HepG2 (cell line): ENCODE data around the gene NDFIP2. TPM values are rescaled to one million over a fixed set of nuclear protein-coding genes. Genes with fewer than 3 reads are reported as not detected.

Source experiments
- ATAC-seq: fragments of 200-7000 bp; cut with Tn5 transposase; 3 replicates; pipeline ENCODE4 v1.9.1; 2020; ENCODE audit warnings: mild to moderate bottlenecking, moderate library complexity
- BruUV-seq: library from RNA; stranded (reverse); fragments of 400-500 nt; replicated peaks from 2 replicates; lab custom pipeline; 2021; lab: Mats Ljungman, UMichigan
- CTCF ChIA-PET: fragments of 300-600 bp; formaldehyde crosslinking; extraction: SDS; loops from one replicate; lab custom pipeline; 2021; ENCODE audit warnings: low total read pairs, inconsistent platforms, low intra/inter-chr PET ratio; lab: Yijun Ruan, JAX
- POLR2A ChIA-PET: fragments of 350-600 bp; sonication (Branson Sonifier 250); formaldehyde crosslinking; loops from one replicate; lab custom pipeline; 2020; ENCODE audit warnings: antibody characterized with exemption, inconsistent platforms; lab: Yijun Ruan, JAX
- DNase-seq: peaks from one replicate; pipeline ENCODE4 v3.0.0-alpha.2; 2015; ENCODE audit warnings: low spot score
- FAIRE-seq: peaks from 3 replicates; lab custom pipeline; 2011; peaks lifted over from hg19 to GRCh38; lab: Jason Lieb, UNC
- H2AFZ ChIP-seq: one replicate; pipeline ENCODE4 v1.6.1; 2011; ENCODE audit warnings: low read length, inconsistent platforms
- H3K27ac ChIP-seq: fragments of 300-600 bp; 3 replicates; pipeline ENCODE4 v1.8.0; 2011; ENCODE audit warnings: mixed run types, mild to moderate bottlenecking, mixed read lengths, low read length, inconsistent platforms; ENCODE audit not compliant: insufficient read depth; ENCODE audit errors: extremely low read length
- H3K27me3 ChIP-seq, 2 experiments: fragments of 200-600 bp in 1 of 2; 2 replicates in 1 of 2; 3 replicates in 1 of 2; pipeline versions ENCODE4 v1.6.0 to v1.8.0; 2011; ENCODE audit warnings: low read length in 2 of 2, mild to moderate bottlenecking in 2 of 2, moderate library complexity in 2 of 2, inconsistent platforms in 1 of 2; ENCODE audit not compliant: insufficient read depth in 2 of 2, control insufficient read depth in 1 of 2
- H3K36me3 ChIP-seq, 2 experiments: fragments of 200-600 bp in 1 of 2; replicated peaks in 1 of 2; 2 replicates in 1 of 2; 3 replicates in 1 of 2; pipeline versions ENCODE4 v1.5.1 to v1.8.0; 2011; ENCODE audit warnings: low read length in 2 of 2, inconsistent platforms in 1 of 2; ENCODE audit not compliant: insufficient read depth in 2 of 2, control insufficient read depth in 1 of 2
- H3K4me1 ChIP-seq: 2 replicates; pipeline ENCODE4 v1.5.1; 2012; ENCODE audit warnings: low read length, inconsistent platforms; ENCODE audit not compliant: insufficient read depth
- H3K4me2 ChIP-seq: 2 replicates; pipeline ENCODE4 v1.6.0; 2011; ENCODE audit warnings: low read depth, low read length, inconsistent platforms
- H3K4me3 ChIP-seq, 3 experiments: fragments of 200-600 bp in 1 of 3; sonication (generic), shearing (Covaris generic) in 1 of 3; replicated peaks in 1 of 3; 2 replicates each; pipeline ENCODE4 v1.5.1; 2011 to 2016; ENCODE audit warnings: low read length in 3 of 3, inconsistent platforms in 2 of 3, low read depth in 2 of 3, mild to moderate bottlenecking in 2 of 3, control low read depth in 1 of 3, mixed read lengths in 1 of 3; ENCODE audit not compliant: insufficient read depth in 1 of 3
- H3K79me2 ChIP-seq: one replicate; pipeline ENCODE4 v1.6.1; 2011; ENCODE audit warnings: low read length, inconsistent platforms; ENCODE audit not compliant: insufficient read depth
- H3K9ac ChIP-seq: 2 replicates; pipeline ENCODE4 v1.6.0; 2011; ENCODE audit warnings: mild to moderate bottlenecking, low read depth, low read length, inconsistent platforms; ENCODE audit not compliant: insufficient read depth
- H3K9me3 ChIP-seq: 2 replicates; pipeline ENCODE4 v1.5.1; 2012; ENCODE audit warnings: mild to moderate bottlenecking, low read length
- H4K20me1 ChIP-seq: 2 replicates; pipeline ENCODE4 v1.6.0; 2011; ENCODE audit warnings: inconsistent platforms, mild to moderate bottlenecking, low read length, moderate library complexity; ENCODE audit not compliant: insufficient read depth
- AKAP8 ChIP-seq: sonication (generic); formaldehyde crosslinking; IDR thresholded peaks from 2 replicates; pipeline ENCODE4 v1.5.1; 2020; ENCODE audit warnings: mild to moderate bottlenecking, missing genetic modification reagents
- ATF1 ChIP-seq: IDR thresholded peaks from 2 replicates; pipeline ENCODE4 v1.6.1; 2016; ENCODE audit warnings: mild to moderate bottlenecking, control low read depth
- CBFB ChIP-seq: sonication (generic); formaldehyde crosslinking; IDR thresholded peaks from 2 replicates; pipeline ENCODE4 v1.4.0; 2020; ENCODE audit warnings: missing genetic modification reagents
- CHD2 ChIP-seq: IDR thresholded peaks from 2 replicates; pipeline ENCODE4 v1.6.1; 2011; ENCODE audit warnings: low read depth, low read length, improper control_type of control experiment
- DNMT3B ChIP-seq: conservative IDR thresholded peaks from 2 replicates; pipeline ENCODE4 v1.6.1; 2016; ENCODE audit warnings: missing biosample characterization, control low read depth
- FOSL1 ChIP-seq: sonication (generic); formaldehyde crosslinking; IDR thresholded peaks from 2 replicates; pipeline ENCODE4 v1.9.0; 2021; ENCODE audit warnings: missing genetic modification reagents, borderline replicate concordance
- FOXJ3 ChIP-seq: sonication (generic); formaldehyde crosslinking; IDR thresholded peaks from 2 replicates; pipeline ENCODE4 v1.4.0; 2020; ENCODE audit warnings: missing genetic modification reagents, mild to moderate bottlenecking, borderline replicate concordance
- IRF2 ChIP-seq: IDR thresholded peaks from 2 replicates; pipeline ENCODE4 v1.6.1; 2018; ENCODE audit warnings: missing genetic modification reagents, missing compliant biosample characterization
- LCORL ChIP-seq, 2 experiments: fragments of 450-650 bp in 1 of 2; sonication (generic) in 1 of 2; formaldehyde crosslinking in 1 of 2; IDR thresholded peaks; 2 replicates each; pipeline versions ENCODE4 v1.5.0 to v1.6.1; 2017 to 2020; ENCODE audit warnings: antibody characterized with exemption in 1 of 2, missing genetic modification reagents in 1 of 2
- NFE2L1 ChIP-seq: sonication (generic); formaldehyde crosslinking; IDR thresholded peaks from 2 replicates; pipeline ENCODE4 v1.4.0; 2020; ENCODE audit warnings: missing genetic modification reagents, mild to moderate bottlenecking, borderline replicate concordance
- NFYB ChIP-seq: sonication (generic); formaldehyde crosslinking; IDR thresholded peaks from 2 replicates; pipeline ENCODE4 v1.4.0; 2020; ENCODE audit warnings: missing genetic modification reagents
- REPIN1 ChIP-seq: sonication (generic); formaldehyde crosslinking; IDR thresholded peaks from 2 replicates; pipeline ENCODE4 v1.8.0; 2022; ENCODE audit warnings: missing genetic modification reagents, low read depth, mild to moderate bottlenecking, borderline replicate concordance
- RFX1 ChIP-seq: fragments of 450-650 bp; IDR thresholded peaks from 2 replicates; pipeline ENCODE4 v1.6.1; 2017
- SMAD9 ChIP-seq: sonication (generic); formaldehyde crosslinking; IDR thresholded peaks from 2 replicates; pipeline ENCODE4 v1.5.1; 2020; ENCODE audit warnings: mild to moderate bottlenecking, missing genetic modification reagents
- SNAPC2 ChIP-seq: sonication (generic); formaldehyde crosslinking; IDR thresholded peaks from 2 replicates; pipeline ENCODE4 v1.8.1; 2022; ENCODE audit warnings: mild to moderate bottlenecking, missing genetic modification reagents
- ZNF510 ChIP-seq: sonication (generic); formaldehyde crosslinking; IDR thresholded peaks from 2 replicates; pipeline ENCODE4 v1.4.0; 2020; ENCODE audit warnings: low read depth, mild to moderate bottlenecking, missing genetic modification reagents
- ZNF780A ChIP-seq: sonication (generic); formaldehyde crosslinking; IDR thresholded peaks from 2 replicates; pipeline ENCODE4 v1.8.0; 2022; ENCODE audit warnings: mild to moderate bottlenecking, missing genetic modification reagents, moderate library complexity
- WGBS: methylation state at CpG from one replicate; pipeline ENCODE4 v1.1.6; 2017; ENCODE audit warnings: low lambda C conversion rate; 5-methylcytosine and 5-hydroxymethylcytosine counted together
- in situ Hi-C: cut with HindIII; loops from 2 replicates; pipeline ENCODE4 v1.10.0; 2017; ENCODE audit warnings: low pct_unique_long_range_greater_than_20kb; ENCODE audit not compliant: extremely low pct_ligation_motif_present
- intact Hi-C: fragments of 100-400 bp; cut with micrococcal nuclease; formaldehyde crosslinking; loops from one replicate; pipeline ENCODE4 v1.10.0; 2022; ENCODE audit not compliant: unreplicated experiment
- polyA plus RNA-seq, 8 experiments: library from polyadenylated mRNA; depleted of rRNA in 3 of 8; stranded (reverse) in 7 of 8; unstranded in 1 of 8; fragments of >200 nt; fragmentation: Illumina TruSeq in 4 of 8; extraction: Trizol in 4 of 8; gene quantifications; 2 replicates each; pipeline versions ENCODE4 v1.2.1 to v1.2.3, GENCODE V29; 2011 to 2016; ENCODE audit warnings: low read depth in 4 of 8, missing spikeins in 1 of 8, mixed read lengths in 1 of 8; ENCODE audit not compliant: insufficient read depth in 1 of 8
- total RNA-seq, 5 experiments: library from RNA; depleted of rRNA; stranded (reverse); fragments of >200 nt; fragmentation: Illumina TruSeq; extraction: Trizol; gene quantifications; 2 replicates each; pipeline ENCODE4 v1.2.3, GENCODE V29; 2016; ENCODE audit warnings: low read depth in 1 of 5
- TF ChIP-seq, protein P1 (sequence below): sonication (generic); formaldehyde crosslinking; IDR thresholded peaks from 2 replicates; pipeline ENCODE4 v1.8.1; 2023; ENCODE audit warnings: missing genetic modification reagents, inconsistent platforms, borderline replicate concordance
- TF ChIP-seq, protein P2 (sequence below), 2 experiments: IDR thresholded peaks; 2 replicates each; pipeline ENCODE4 v1.6.1; 2011 to 2012; ENCODE audit warnings: low read length in 2 of 2, borderline replicate concordance in 1 of 2, low read depth in 1 of 2, mild to moderate bottlenecking in 1 of 2, moderate library complexity in 1 of 2
- TF ChIP-seq, protein P3 (sequence below): sonication (generic); formaldehyde crosslinking; IDR thresholded peaks from 2 replicates; pipeline ENCODE4 v1.4.0; 2020; ENCODE audit warnings: missing genetic modification reagents

The NDFIP2 gene
- total and polyA plus RNA-seq, 2 of the 13 experiments (the other 11 are each of a cell fraction or from before 2014, with no cell fraction given), result 23.2 to 32.0 TPM

DNA sequence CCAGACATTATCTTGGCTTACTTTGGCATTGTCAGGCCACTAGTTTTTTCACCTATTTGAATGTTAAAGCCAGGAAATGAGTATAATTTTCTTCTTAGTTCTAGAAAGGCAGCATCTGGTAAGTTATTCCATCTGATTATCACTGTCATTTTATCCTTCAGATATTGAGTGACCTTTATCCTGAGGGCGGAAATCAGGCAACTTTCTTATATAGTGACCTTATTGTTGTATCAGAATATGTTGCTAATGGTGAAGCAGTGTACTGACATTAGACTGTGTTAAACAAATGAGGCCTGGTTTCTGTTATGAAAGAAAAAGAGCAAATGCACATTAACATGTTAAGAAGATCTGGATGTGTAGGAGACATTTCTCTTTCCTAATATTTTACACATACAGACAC, 5.4 kb upstream of the NDFIP2 start:
- intact Hi-C loops, result no loop called here

GRCh38 chr13:79477968-79478367, 3.0 kb upstream of the NDFIP2 start:
- peak overlapping the region; percentile 37; the same call in 1 of the 2 replicates for H3K4me2 ChIP-seq
- H3K4me1 ChIP-seq, result peaks cover 24% of the 10 kb centered on the region
- H3K9me3 ChIP-seq, result no peaks in the 10 kb centered on the region
- H3K27me3 ChIP-seq, result no peaks in the 10 kb centered on the region; a peak in 1 of 5 replicates
- WGBS, result 3% methylated on average over 3 of the region's 3 CpGs
- FAIRE-seq (no peak), DNase-seq (no peak), ATAC-seq (no peak)
- intact Hi-C loops, result no loop called here
- H3K36me3 ChIP-seq, result no peaks in the 10 kb centered on the region
- H3K79me2 ChIP-seq, result peaks cover 13% of the 10 kb centered on the region
- no peaks in the 10 kb centered on the region for H4K20me1 ChIP-seq
- CTCF ChIA-PET, result no interaction called here
- no peak overlapping the region for H3K9ac ChIP-seq
- H3K4me3 ChIP-seq, result no peak overlapping the region
- in situ Hi-C loops, result no loop called here
- POLR2A ChIA-PET, result no interaction called here
- BruUV-seq, result no TSS peak
- H2AFZ ChIP-seq, result no peak overlapping the region
- H3K27ac ChIP-seq, result no peak overlapping the region
- no peak for TF ChIP-seq AKAP8 (CRISPR knock-in tag)
- no peak for TF ChIP-seq CHD2
- no peak for TF ChIP-seq DNMT3B
- no peak for TF ChIP-seq SNAPC2 (CRISPR knock-in tag)
- no peak for TF ChIP-seq ZNF780A (CRISPR knock-in tag)
- no peak for TF ChIP-seq LCORL (IDR thresholded peaks at IDR 0.05)
- no peak for TF ChIP-seq LCORL (CRISPR knock-in tag; IDR thresholded peaks at IDR 0.05)
- TF ChIP-seq, protein P1, sequence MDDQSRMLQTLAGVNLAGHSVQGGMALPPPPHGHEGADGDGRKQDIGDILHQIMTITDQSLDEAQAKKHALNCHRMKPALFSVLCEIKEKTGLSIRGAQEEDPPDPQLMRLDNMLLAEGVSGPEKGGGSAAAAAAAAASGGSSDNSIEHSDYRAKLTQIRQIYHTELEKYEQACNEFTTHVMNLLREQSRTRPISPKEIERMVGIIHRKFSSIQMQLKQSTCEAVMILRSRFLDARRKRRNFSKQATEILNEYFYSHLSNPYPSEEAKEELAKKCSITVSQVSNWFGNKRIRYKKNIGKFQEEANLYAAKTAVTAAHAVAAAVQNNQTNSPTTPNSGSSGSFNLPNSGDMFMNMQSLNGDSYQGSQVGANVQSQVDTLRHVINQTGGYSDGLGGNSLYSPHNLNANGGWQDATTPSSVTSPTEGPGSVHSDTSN (CRISPR knock-in tag), result no peak
- TF ChIP-seq, protein P2, sequence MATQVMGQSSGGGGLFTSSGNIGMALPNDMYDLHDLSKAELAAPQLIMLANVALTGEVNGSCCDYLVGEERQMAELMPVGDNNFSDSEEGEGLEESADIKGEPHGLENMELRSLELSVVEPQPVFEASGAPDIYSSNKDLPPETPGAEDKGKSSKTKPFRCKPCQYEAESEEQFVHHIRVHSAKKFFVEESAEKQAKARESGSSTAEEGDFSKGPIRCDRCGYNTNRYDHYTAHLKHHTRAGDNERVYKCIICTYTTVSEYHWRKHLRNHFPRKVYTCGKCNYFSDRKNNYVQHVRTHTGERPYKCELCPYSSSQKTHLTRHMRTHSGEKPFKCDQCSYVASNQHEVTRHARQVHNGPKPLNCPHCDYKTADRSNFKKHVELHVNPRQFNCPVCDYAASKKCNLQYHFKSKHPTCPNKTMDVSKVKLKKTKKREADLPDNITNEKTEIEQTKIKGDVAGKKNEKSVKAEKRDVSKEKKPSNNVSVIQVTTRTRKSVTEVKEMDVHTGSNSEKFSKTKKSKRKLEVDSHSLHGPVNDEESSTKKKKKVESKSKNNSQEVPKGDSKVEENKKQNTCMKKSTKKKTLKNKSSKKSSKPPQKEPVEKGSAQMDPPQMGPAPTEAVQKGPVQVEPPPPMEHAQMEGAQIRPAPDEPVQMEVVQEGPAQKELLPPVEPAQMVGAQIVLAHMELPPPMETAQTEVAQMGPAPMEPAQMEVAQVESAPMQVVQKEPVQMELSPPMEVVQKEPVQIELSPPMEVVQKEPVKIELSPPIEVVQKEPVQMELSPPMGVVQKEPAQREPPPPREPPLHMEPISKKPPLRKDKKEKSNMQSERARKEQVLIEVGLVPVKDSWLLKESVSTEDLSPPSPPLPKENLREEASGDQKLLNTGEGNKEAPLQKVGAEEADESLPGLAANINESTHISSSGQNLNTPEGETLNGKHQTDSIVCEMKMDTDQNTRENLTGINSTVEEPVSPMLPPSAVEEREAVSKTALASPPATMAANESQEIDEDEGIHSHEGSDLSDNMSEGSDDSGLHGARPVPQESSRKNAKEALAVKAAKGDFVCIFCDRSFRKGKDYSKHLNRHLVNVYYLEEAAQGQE (IDR thresholded peaks at IDR 0.05; ENCODE audit: borderline replicate concordance in 1 of 2, low read depth in 1 of 2, low read length in 2 of 2), result no peak
- no peak for TF ChIP-seq RFX1
- TF ChIP-seq ATF1 (CRISPR knock-in tag), result no peak
- no peak for TF ChIP-seq IRF2 (CRISPR knock-in tag)

More for the DNA sequence above, 5.4 kb upstream of the NDFIP2 start:
- no peak for ATAC-seq
- Histone ChIP-seq H3K4me3 (no peak overlapping the region), H3K27ac (no peak overlapping the region), H2AFZ (no peak overlapping the region), H3K9me3 (no peaks in the 10 kb centered on the region), H4K20me1 (no peaks in the 10 kb centered on the region), H3K79me2 (no peaks in the 10 kb centered on the region), H3K36me3 (no peaks in the 10 kb centered on the region), H3K27me3 (no peaks in the 10 kb centered on the region; a peak in 1 of 5 replicates), H3K9ac (no peak overlapping the region), H3K4me2 (no peak overlapping the region), H3K4me1 (peaks cover 13% of the 10 kb centered on the region)
- ChIA-PET POLR2A (no interaction called here), CTCF (no interaction called here)
- in situ Hi-C loops, result no loop called here
- 0% methylated on average over 1 of the region's 1 CpG for WGBS
- BruUV-seq, result no TSS peak
- no peak for TF ChIP-seq FOSL1 (CRISPR knock-in tag)
- TF ChIP-seq, protein P3, sequence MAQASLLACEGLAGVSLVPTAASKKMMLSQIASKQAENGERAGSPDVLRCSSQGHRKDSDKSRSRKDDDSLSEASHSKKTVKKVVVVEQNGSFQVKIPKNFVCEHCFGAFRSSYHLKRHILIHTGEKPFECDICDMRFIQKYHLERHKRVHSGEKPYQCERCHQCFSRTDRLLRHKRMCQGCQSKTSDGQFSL, result no peak
- no peak for TF ChIP-seq ZNF510 (CRISPR knock-in tag)
- TF ChIP-seq NFYB (CRISPR knock-in tag), result no peak
- no peak for TF ChIP-seq FOXJ3
- no peak for TF ChIP-seq NFE2L1 (CRISPR knock-in tag)
- TF ChIP-seq CBFB (CRISPR knock-in tag), result no peak
- TF ChIP-seq SMAD9 (CRISPR knock-in tag), result no peak
- no peak for TF ChIP-seq REPIN1 (CRISPR knock-in tag)
- no peak for TF ChIP-seq DNMT3B
- DNase-seq, result no peak
- FAIRE-seq, result no peak
